NCI-H510A (cell line): Measurements from ENCODE around the gene TTC39A.

Experiments
- DNase-seq: peaks from one replicate; lab custom pipeline; 2025; lab: John Stamatoyannopoulos, UW

The TTC39A gene

DNA sequence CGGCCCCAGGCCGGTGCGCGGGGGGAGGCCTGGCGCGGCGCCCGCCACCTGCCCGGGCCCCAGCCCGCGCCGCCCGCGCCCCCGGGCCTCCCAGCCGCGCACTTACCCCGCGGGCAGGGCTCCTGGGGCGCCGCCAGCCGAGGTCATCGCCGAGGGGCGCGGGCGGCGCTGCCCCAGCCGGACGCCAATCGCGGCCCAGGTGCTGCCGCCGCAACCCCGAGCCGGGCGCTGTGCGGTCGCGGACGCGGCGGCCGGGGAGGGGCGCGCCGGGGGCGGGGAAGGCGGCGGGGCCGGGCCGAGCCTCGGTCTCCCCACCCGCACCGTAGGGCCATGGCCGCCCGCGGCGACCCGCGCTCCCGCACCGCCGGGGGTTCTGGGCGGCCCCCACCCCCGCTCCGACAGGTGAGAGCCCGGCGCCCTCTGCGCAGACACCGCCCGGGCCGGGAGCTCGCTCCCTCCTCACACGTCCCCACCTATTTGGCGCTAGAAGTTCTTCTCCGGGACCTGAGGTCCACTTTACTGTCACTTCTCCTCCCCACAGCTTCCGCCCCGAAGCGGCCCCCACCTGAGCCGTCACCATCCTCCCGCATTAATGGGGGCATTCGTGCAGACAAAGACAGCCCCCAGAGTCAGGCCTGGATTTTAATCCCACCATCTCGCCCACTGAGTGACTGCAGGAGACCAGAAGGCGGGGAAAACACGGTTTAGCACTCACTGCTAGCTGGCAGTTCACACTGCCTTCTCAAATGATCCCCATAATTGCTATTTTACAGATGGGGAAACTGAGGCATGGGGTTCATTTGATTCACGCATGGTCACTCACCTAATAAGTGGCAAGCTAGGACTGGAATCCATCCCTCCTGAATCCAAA, at the start of gene TTC39A:
TSS of gene TTC39A (minus strand) at position 232 of the 871 bp plus-strand sequence. CDS start at position 147, 85 bp downstream.
- no peak for DNase-seq

DNA sequence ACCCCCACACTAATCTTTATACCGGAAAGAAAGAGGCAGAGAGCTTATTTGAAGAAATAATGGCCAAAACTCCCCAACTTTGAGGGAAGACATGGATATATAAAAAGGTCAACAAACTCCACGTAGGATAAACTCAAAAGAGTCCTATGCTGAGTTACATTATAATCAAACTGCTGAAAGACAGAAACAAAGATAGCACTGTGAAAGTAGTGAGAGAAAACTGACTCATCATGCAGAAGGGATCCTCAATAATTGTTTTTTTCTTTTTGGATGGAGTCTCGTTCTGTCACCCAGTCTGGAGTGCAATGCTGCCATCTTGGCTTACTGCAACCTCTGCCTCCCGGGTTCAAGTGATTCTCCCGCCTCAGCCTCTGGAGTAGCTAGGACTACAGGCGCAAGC, 48.5 kb upstream of the TTC39A start:
- DNase-seq = no peak

DNA sequence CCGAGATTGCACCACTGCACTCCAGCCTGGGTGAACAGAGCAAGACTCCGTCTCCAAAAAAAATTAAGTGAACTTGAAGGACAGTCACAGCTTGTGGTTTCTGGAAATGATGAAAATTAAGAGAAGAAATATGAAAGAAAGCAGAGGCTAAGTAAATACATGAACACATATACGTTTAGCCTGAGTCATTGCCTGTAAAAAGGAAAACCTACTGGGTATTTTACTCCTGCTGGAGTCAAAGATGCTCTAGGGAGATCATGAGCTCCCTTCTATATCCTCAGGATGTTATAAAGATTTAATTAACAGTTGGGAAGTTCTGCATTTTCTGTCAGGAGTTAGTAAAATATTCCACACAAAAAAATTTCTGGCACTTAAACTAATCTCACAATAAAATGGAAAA, 43.5 kb upstream of the TTC39A start:
- DNase-seq = no peak

DNA sequence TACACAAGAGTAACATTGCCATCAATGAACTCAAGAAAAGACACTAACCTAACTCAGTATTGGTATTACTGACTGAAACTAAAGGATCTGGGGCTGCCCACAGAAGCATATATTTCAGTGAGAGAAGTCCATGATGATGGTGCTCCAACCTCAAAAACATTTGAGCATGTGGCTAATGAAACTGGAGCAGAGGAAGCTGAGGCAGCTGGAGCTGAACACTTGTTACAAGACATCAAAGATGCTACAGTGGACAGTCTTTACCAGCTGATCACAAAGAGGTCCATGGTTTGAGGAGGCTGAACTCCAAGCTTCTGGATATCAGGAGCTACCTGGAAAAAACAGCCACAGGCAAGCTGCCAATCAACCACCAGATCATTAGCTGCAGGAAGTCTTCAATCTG, 42.2 kb upstream of the TTC39A start:
- no peak for DNase-seq

DNA sequence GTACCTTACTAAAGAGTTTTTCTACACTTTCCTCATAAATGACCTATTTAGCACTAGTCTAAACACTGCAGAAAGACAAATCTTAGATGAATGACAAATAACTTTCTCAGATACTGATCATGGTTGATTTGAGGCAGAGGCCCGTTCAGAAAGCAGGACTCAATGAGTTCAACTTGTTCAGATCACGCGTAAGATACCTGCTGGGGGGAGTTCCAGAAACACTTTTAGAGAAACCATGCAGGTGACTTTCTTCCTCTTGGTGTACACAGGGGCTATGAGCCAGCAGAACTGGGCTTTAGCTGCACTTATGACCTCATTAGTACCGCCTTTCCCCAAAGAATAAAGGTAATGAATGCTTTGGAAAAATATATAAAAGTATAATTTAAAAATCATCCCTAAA, 38.8 kb upstream of the TTC39A start:
- DNase-seq = no peak

DNA sequence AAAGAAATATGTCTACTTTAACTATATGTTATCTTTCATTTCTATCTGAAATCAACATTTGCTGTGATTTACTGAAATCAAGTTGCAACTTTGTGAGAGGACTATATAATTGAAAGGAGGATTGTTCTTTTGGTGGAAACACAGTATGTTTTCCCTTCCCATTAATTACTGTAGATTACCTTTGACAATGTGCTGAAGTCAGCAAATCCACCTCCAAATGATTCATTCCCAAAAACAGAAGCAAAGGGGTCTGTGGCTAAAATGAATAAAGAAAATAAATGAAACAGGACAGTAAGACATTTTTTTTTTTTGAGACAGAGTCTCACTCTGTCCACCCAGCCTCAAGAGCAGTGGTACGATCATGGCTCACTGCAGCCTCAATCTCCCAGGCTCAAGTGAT, 35.4 kb upstream of the TTC39A start:
- no peak for DNase-seq

DNA sequence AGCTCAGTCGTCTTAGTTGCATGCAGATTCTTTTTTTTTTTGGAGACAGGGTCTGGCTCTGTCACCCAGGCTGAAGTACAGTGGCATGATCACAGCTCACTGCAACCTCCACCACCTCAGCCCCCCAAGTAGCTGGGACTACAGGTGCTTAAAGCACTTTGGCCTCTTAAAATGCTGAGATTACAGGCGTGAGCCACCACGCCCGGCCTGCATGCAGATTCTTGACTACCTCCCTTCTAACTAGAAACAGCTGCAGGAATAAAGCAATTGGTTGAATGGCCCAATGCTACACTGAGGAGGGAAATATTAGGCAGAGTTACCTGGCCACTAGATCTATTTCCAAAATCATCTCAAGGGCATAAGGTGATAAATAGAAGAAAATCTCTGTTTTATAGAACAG, 29.5 kb upstream of the TTC39A start:
- DNase-seq = no peak

DNA sequence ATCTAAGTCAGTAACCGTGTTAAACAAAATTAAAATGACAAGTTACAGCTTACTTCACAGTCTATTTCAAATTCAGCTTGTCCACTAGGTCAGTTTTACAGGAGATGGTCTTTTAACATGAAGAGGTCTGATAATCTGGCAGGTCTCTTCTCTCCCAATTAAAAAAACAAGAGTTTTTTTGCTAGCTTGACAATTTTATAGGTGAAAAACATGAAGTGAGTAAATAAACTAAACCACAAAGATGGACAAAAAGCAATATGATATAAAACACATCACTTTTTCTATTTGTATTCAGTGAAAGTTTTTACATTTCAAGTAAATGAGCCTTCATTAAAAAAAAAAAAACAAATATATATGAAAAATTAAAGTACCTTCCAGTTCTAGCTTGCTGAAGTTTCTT, 25.0 kb upstream of the TTC39A start:
- DNase-seq = no peak

DNA sequence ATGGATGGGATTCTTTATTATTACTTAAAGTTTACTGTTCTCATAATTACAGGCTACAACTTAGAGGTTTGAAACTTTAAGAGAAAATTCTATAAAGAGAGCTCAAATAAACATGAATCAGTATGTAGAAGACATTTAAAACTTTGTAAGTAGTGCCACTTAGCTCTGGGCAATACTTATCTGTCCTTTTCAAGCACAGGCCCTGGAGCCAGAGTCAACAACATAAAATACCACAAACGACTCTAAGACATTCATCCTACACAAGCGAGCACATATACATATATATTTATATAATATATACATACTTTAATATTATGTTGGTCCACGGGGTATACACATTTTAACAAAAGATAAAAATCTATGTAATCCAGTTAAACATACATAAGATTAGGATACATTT, 24.1 kb upstream of the TTC39A start:
- no peak for DNase-seq

DNA sequence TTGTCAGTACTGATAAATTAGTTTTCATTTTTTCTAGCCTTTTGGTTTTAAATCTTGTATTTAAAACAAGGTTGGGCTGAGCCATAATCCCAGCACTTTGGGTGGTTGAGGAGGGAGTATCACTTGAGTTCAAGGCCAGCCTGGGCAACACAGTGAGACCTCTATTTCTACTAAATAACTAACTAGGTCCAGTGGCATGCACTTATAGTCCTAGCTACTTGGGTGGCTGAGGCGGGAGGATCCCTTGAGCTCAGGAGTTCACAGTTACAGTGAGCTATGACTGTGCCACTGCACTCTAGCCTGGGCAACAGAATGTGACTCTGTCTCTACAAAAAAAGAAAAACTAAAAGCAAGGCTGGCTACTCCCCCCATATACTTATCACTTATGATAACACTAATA, 21.5 kb upstream of the TTC39A start:
- DNase-seq = no peak

DNA sequence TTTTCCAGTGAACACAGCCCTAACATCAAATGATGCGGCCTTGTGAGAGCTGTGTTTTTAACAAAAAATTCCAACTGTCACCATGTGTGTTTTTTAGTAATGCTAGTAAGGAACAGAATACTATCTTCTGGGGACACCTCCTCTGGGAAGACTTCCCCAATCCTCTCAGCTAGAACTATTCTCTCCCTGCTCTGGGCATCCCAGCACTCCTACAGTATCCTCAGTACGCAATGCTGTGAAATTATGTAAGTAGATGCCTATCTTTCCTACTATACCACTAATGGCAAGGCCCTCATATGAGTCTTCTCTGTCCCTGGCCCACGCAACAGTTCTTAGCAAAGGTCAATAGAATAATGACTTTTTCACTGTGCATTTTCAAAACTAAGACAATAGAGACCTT, 19.5 kb upstream of the TTC39A start:
- no peak for DNase-seq

DNA sequence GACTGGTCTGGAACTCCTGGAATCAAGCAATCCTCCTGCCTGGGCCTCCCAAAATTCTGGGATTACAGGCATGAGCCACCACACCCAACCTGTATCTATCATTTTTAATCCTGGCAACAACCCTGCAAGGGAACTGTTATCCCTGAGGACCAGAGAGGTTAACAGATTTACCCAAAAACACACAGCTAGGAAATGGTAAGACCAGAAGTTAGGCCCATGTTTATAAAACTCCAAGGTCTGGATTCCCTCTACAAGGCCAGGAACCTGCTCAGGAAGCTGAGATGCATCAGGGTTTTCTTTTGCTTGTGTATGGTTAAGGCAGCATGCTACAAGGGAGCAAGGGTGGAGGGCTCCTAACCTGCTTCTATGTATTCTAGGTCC, 17.8 kb upstream of the TTC39A start:
- no peak for DNase-seq

DNA sequence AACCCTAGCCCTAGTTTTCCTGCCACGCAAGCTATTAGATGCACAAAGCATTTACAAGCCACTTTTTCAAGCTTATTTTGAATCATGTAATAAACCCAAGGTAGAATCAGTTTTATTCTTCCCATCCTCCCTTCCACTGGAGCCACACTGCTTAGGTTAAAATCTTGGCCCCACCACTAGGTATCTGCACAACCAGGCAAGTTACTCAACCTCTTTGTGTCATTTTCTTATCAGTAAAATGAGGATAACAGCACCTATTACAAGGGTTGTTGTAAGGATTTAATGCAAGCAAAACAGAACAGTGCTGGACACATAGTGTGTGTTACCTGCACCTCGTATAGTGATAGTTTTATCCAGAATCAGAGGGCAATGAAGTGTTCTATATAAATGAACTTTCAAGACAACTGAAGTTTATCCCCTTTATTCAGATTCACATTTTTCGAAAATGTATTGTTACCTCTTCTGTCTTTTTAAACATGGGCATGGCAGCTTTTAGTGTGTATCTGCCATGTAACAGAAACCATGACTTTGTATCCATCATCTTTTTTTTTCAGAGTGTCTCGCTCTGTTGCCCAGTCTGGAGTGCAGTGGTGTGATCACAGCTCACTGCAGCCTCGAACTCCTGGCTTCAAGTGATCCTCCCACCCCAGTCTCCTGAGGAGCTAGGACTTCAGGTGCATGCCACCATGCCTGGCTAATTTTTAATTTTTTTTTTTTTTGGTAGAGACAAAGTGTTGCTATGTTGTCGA, 17.2 kb upstream of the TTC39A start:
- DNase-seq = no peak

DNA sequence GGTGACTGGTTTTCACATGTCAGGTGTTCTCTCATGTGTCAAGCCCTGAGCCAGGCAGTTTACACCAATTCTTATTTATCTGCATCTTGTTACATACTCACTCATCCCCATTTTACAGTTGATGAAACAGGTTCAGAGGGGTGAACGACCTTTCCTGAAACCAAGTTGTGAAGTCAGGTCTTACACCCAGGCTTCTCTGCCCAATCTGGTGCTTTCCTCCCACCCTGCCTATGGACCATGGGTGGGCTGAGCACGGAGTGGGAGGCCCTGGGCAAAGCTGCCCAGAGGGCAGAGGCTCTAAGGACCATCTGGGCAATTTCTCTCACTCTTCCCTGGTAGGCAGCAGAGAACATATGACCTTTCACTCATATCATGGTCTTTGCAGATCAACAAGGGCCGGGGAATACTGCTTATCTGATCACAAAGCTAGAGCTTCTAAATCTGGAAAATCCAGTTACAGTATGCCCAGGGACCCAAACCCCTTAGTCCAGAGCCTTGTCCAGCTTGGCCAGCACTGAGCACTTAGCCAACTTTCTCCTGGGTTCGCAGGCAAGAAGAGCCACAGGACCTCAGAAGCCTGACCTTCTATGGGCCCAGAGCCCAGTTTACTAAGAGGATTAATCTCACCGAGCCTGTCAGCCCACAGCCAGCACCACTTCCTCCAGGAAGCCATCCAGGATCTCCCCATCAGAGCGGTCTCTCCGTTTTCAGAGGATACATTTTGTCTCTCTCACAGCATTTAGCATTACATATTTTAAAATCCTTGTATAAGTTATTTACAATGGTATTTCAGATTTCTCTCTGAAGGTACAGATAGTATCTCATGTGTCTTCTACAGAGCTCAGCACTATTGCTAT, 16.0 kb upstream of the TTC39A start:
- no peak for DNase-seq

DNA sequence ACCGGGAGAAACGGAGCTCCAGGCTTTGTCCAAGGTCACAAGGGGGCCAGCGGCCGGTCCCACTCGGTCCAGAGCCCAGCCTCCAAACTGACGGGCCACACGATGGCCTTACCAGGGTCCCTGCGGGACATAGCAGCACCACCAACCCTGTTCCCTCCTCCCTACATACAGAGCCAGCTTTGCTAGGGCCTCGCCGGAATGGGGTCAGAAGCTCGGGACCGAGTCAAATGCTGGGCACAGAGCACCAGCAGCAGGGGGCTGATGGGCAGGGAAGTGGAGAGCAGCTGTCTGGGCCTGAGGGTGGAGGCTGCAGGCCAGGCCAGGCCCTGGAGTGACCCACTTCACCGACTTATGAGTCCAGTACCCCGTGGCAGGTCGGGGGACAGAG, 14.9 kb upstream of the TTC39A start:
- DNase-seq = no peak

DNA sequence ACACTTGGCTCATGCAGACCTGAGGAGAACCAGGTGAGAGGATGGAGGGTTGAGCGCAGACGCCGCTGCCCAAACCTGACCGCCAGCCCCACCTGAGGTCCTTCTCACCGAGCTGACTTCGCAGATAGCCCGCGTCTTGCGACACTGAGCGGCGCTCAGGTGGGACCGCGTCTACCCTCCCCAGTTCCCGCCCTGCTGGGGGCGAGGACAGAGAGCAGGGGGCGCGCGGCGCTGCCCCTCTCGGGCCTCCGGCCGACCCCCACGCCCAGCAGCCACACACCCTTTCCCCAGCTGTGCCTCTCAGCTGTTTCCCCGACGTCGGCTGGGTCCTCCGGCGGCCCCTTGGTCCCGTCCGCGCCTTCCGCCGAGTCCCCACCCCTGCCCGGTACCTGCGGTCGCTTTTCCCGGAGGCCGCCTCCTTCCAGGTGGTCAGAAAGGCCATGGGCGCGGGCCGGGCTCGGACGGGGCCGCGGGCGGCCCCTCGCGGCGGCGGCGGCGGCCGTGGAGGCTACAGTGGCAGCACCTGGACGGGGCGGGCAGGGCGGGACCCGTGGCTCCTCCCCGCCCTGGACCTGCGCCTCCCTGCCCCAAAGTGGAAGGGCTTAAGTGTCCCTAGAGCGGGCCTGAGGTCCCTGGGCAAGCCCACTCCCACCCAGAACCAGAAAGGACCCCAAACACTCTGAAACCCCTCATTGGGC, 14.4 kb upstream of the TTC39A start:
- DNase-seq = peak; percentile 37

DNA sequence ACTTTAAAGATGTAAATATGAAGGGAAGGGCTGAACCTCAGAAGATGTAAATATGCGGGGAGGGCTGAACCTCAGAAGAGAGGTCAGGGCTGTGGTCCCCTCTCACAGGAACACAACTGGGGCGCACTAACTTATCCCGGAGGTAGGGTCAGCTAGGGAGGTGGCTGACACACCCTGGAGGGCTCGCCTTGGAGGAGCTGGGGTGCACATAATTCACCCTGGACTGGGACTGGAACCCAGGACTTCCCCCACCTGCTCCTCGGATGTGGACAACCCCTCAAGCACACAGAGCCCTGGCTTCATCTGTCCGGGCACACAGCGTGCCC, 13.9 kb upstream of the TTC39A start:
- DNase-seq = no peak

DNA sequence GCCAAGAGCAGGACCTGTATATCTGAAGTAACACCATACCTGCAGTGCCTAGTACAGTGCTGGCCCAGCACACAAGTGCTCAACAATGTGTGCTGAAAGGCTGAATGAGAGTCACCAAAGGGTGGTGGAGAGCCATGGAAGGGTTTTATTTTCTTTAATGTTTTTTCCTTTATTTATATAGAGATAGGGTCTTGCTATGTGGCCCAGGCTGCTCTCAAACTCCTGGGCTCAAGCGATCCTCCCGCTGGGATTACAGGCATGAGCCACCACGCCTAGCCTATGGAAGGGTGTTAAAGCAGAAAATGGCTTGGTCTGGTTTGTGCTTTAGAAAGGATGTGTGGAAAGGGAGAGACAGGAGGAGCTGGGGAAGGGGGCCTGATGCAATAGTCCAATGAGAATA, 13.3 kb upstream of the TTC39A start:
- DNase-seq = no peak

DNA sequence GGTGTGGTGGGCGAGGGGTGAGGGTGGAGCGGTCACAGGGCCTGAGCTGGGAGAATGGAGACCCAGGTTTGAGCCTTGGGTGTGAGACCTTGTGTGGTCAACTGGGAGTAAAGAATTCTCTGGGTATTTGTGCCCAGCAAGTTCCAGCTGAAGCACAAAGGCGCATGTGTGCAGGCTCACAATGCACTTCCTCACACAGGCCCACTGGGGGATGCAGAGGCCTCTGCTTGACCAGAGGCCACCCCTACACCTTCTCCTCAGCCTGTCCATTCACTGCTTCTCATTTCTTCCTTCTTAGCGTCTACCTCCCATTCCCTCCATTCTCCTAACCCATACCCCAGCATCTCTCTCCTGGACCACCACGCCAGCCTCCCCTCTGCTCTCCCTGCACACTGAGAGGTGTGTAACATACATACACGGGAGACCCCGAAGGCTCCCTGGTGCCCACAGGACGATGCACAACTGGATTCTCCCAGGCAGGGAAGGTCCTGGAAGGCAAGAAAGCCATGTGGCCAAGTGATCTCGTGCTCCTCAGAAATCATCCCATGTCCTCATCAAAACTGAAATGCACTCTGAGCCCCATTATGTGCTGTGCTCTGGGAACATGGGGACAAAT, 12.3 kb upstream of the TTC39A start:
- DNase-seq = no peak

DNA sequence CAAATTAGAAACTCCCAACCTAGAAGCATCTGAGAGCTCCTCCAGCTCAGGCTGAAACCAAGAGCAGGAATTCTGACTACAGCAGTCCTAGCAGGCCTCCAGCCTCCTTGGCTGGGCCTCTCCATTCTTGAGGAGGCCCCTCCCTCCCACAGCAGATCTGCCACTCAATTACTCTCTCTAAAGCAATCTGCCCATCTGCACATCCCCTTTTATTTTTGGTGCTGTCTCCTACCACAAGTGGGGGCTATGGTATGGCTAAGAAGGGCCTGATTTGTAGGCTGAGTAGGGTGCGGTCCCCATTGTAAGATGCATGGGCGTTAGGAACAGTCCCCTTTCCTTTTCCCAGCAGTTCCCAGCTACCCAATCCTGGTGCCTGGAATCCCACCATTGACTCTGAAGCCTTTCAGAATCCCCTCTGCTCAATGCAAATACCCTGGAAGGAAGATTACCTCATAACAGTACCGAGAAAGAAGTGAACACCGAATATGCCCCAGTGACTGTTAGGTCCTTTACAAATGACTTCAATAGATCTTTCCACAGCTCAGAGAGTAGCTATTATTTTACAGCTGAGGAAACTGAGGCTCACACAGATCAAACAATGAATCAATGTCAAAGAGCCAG, 11.6 kb upstream of the TTC39A start:
- no peak for DNase-seq

DNA sequence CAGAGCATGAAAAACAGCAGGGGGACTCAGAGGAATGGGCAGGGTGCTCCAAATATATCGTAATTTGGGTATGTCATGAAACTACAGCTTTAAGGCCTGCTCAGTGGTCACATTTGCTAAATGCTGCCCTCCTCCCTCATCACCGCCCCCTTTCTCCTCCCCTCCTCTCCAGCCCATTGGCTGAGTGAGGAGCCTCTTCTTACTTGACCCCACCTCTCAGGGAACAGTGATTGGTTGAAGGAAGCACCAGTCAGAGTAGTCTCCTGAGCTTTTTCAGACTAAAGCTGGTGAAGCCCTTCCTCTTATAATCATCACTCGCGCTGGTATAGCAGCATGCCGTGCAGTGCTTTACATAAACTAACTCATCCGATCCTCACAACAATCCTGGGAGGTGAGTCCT, 10.0 kb upstream of the TTC39A start:
- no peak for DNase-seq
